Loucy (cell line): ENCODE measurements around the gene MN1.
A peak's percentile ranks its signal among the peaks of the same experiment; 100 is the strongest.

Experiments
- H2AFZ ChIP-seq: fragments of 200-600 bp; sonication (generic); 2 replicates; pipeline ENCODE4 v1.6.0; 2016; ENCODE audit warnings: antibody characterized with exemption, mild to moderate bottlenecking, low read length, moderate library complexity
- H3F3A ChIP-seq: fragments of 200-600 bp; 2 replicates; pipeline ENCODE4 v1.6.0; 2016; ENCODE audit warnings: antibody characterized with exemption, low read depth, mild to moderate bottlenecking
- H3K27me3 ChIP-seq: fragments of 200-600 bp; sonication (generic); 2 replicates; pipeline ENCODE4 v1.6.1; 2014; ENCODE audit warnings: low read length, mild to moderate bottlenecking; ENCODE audit not compliant: insufficient read depth, poor library complexity, severe bottlenecking
- H3K36me3 ChIP-seq: fragments of 200-600 bp; sonication (generic); 2 replicates; pipeline ENCODE4 v1.6.1; 2016; ENCODE audit warnings: low read length; ENCODE audit not compliant: insufficient read depth
- H3K4me1 ChIP-seq: fragments of 200-600 bp; sonication (generic); 2 replicates; pipeline ENCODE4 v1.5.1; 2014; ENCODE audit warnings: low read length, mild to moderate bottlenecking; ENCODE audit not compliant: insufficient read depth, poor library complexity, severe bottlenecking
- H3K4me2 ChIP-seq: fragments of 200-600 bp; sonication (generic); 2 replicates; pipeline ENCODE4 v1.6.0; 2014; ENCODE audit warnings: antibody characterized with exemption, low read length, low read depth, mild to moderate bottlenecking; ENCODE audit not compliant: poor library complexity, severe bottlenecking
- H3K4me3 ChIP-seq: fragments of 200-600 bp; sonication (generic); 2 replicates; pipeline ENCODE4 v1.5.1; 2014; ENCODE audit warnings: low read length, mild to moderate bottlenecking, mixed read lengths; ENCODE audit not compliant: poor library complexity, severe bottlenecking
- H3K79me2 ChIP-seq: fragments of 200-600 bp; sonication (generic); 2 replicates; pipeline ENCODE4 v1.6.1; 2014; ENCODE audit warnings: low read length; ENCODE audit not compliant: insufficient read depth
- H3K9ac ChIP-seq: fragments of 200-600 bp; sonication (generic); 2 replicates; pipeline ENCODE4 v1.6.0; 2014; ENCODE audit warnings: mild to moderate bottlenecking, low read depth, low read length, moderate library complexity; ENCODE audit not compliant: poor library complexity, severe bottlenecking
- H3K9me2 ChIP-seq: fragments of 200-600 bp; sonication (generic); replicated peaks from 2 replicates; pipeline ENCODE4 v1.6.1; 2016; ENCODE audit warnings: low read depth, low read length, mixed read lengths
- H3K9me3 ChIP-seq: fragments of 200-600 bp; sonication (generic); 2 replicates; pipeline ENCODE4 v1.6.1; 2014; ENCODE audit warnings: mild to moderate bottlenecking, antibody characterized with exemption, low read length, low read depth; ENCODE audit not compliant: insufficient read depth
- H4K20me1 ChIP-seq: fragments of 200-600 bp; sonication (generic); 2 replicates; pipeline ENCODE4 v1.6.0; 2014; ENCODE audit warnings: antibody characterized with exemption, low read length, mild to moderate bottlenecking; ENCODE audit not compliant: insufficient read depth, poor library complexity, severe bottlenecking
- EZH2phosphoT487 ChIP-seq: fragments of 200-600 bp; IDR thresholded peaks from 2 replicates; pipeline ENCODE4 v1.6.1; 2018; ENCODE audit warnings: antibody characterized with exemption, mild to moderate bottlenecking, moderate library complexity, borderline replicate concordance
- TF ChIP-seq, protein P1 (sequence below): fragments of 200-600 bp; sonication (generic); conservative IDR thresholded peaks from 2 replicates; pipeline ENCODE4 v1.5.1; 2014; ENCODE audit warnings: mild to moderate bottlenecking, antibody characterized with exemption, low read length

Gene MN1

DNA sequence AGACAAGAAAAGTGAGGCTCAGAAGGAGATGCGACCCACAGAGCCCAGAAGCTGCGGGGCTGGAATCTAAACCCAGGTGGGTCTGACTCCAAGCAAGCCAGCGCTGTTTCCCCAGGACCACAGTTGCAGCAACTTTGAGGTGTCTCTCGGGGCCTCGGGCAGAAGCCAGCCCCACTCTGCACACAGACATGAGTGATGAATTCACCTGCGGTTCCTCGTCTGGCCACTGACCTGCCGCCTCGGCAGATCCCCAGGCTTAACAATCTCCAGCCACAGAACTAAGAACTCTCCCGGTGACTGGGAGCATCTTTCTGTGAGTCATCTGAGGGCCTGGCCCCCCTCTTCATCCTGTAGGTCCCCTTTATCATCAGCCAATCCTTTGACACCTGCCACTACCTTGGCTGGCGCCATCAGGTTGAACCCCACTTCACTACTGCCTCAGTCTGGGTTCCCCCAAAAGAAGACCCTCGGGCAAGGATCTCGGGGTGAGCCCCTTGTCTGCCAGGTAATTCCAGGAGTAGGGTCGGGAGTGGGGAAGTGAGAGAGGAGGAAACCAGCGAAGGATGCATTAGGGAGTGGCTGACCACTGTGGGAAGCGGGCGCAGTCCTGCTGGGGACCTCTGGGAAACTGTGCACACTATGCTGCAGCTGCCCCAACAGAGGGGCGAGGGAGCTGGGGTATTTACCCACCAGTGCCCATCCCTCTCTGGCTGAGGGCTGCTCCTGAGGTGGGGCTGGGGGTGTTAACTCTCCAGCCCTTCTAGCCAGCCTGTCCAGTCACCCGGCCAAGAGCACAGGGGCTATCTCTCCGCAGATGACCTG lies 33.0 kb upstream of the MN1 start:
- Histone ChIP-seq H3K27me3 (no peaks in the 10 kb centered on the region), H3K4me2 (no peak overlapping the region), H3F3A (no peaks in the 10 kb centered on the region), H3K4me3 (no peak overlapping the region), H3K79me2 (no peaks in the 10 kb centered on the region), H3K36me3 (no peaks in the 10 kb centered on the region), H2AFZ (no peak overlapping the region), H3K9me2 (no peaks in the 10 kb centered on the region), H3K9ac (no peak overlapping the region), H3K9me3 (0 out of 2 replicates have a peak, but pooled peaks cover 4% of the 10 kb centered on the region), H3K4me1 (no peaks in the 10 kb centered on the region), H4K20me1 (no peaks in the 10 kb centered on the region)
- TF ChIP-seq EZH2phosphoT487 = no peak
- TF ChIP-seq, protein P1, sequence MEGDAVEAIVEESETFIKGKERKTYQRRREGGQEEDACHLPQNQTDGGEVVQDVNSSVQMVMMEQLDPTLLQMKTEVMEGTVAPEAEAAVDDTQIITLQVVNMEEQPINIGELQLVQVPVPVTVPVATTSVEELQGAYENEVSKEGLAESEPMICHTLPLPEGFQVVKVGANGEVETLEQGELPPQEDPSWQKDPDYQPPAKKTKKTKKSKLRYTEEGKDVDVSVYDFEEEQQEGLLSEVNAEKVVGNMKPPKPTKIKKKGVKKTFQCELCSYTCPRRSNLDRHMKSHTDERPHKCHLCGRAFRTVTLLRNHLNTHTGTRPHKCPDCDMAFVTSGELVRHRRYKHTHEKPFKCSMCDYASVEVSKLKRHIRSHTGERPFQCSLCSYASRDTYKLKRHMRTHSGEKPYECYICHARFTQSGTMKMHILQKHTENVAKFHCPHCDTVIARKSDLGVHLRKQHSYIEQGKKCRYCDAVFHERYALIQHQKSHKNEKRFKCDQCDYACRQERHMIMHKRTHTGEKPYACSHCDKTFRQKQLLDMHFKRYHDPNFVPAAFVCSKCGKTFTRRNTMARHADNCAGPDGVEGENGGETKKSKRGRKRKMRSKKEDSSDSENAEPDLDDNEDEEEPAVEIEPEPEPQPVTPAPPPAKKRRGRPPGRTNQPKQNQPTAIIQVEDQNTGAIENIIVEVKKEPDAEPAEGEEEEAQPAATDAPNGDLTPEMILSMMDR = no peak

DNA sequence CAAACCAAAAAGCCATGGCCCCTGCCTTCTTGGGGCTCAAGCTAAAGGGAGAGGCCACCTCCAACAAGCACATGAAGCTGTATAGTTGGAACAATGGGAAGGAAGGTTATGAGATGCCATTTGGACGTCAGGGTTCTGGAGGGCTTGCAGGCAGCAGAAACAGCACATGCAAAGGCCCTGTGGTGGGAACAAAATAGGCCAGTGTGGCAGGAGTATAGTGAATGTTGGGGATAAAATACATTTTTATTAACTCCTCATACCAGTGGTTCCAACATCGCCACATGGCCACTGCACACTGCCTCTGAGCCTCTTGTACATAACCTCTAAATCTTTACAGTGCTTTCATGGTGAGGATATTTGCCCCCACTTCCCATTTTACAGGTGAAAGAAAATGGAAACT lies 32.2 kb upstream of the MN1 start:
- no peak for TF ChIP-seq EZH2phosphoT487
- TF ChIP-seq, protein P1 = no peak

DNA sequence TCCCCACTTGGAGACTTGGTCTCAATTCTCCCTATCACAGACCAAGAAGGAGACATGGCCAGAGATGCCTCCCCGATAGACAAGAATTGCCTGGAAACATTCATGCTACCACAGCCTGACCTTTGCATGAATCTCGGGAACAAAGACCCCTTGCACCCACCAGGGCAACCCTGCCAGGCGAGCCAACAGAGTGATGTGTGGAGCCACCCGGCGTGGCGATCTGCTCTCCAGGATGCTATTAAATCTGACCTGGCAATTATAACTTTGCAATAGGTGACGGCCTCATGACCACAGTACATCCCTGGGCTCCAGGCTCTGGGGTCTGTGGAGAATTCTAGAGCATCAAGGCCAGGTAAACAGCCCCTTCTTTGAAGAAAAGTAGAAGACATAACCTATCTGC lies 31.1 kb upstream of the MN1 start:
- H3K4me2 ChIP-seq = peak overlapping the region; percentile 35

More for the DNA sequence above, 32.2 kb upstream of the MN1 start:
- Histone ChIP-seq H4K20me1 (no peaks in the 10 kb centered on the region), H3K4me3 (no peak overlapping the region), H3K27me3 (no peaks in the 10 kb centered on the region), H3K36me3 (no peaks in the 10 kb centered on the region), H3K9me2 (no peaks in the 10 kb centered on the region), H3K9ac (no peak overlapping the region), H3K9me3 (0 out of 2 replicates have a peak, but pooled peaks cover 4% of the 10 kb centered on the region), H2AFZ (no peak overlapping the region), H3K4me2 (no peak overlapping the region), H3K79me2 (no peaks in the 10 kb centered on the region), H3K4me1 (no peaks in the 10 kb centered on the region), H3F3A (no peaks in the 10 kb centered on the region)

More for the DNA sequence above, 31.1 kb upstream of the MN1 start:
- H3K9me3 ChIP-seq = 0 out of 2 replicates have a peak, but pooled peaks cover 2% of the 10 kb centered on the region
- no peaks in the 10 kb centered on the region for H3K4me1 ChIP-seq
- no peaks in the 10 kb centered on the region for H3K9me2 ChIP-seq
- H3K4me3 ChIP-seq = no peak overlapping the region
- no peaks in the 10 kb centered on the region for H4K20me1 ChIP-seq
- H3K79me2 ChIP-seq = no peaks in the 10 kb centered on the region
- no peaks in the 10 kb centered on the region for H3K27me3 ChIP-seq
- H3F3A ChIP-seq = no peaks in the 10 kb centered on the region
- H3K36me3 ChIP-seq = no peaks in the 10 kb centered on the region
- H3K9ac ChIP-seq = no peak overlapping the region
- TF ChIP-seq, protein P1 = no peak
- no peak for TF ChIP-seq EZH2phosphoT487
- H2AFZ ChIP-seq = no peak overlapping the region
